HUDEP-2 (cell line): ENCODE results near the gene CHSY1.
"Not testable (repeated sequence)": the region's sequence is repeated elsewhere in the genome, so short reads cannot be mapped to it uniquely, and the experiment has no call there.

ENCODE experiments used
- DNase-seq, 76 experiments: peaks; one replicate each; lab custom pipeline; 2025; ENCODE audit not compliant: unreplicated experiment in 76 of 76; lab: John Stamatoyannopoulos, UW

Gene CHSY1

GRCh38 chr15:101246391-101246790 is 5.5 kb downstream of the CHSY1 start:
- DNase-seq: no peak

- DNase-seq: no peak
Observed at GRCh38 chr15:101244889-101245668, 6.8 kb downstream of the CHSY1 start.

- no peak for DNase-seq
Observed at GRCh38 chr15:101244036-101244781, 7.6 kb downstream of the CHSY1 start.

GRCh38 chr15:101243420-101243819 is 8.4 kb downstream of the CHSY1 start:
- no peak for DNase-seq

GRCh38 chr15:101242999-101243336 is 8.9 kb downstream of the CHSY1 start:
- DNase-seq: no peak

- no peak for DNase-seq
Observed at GRCh38 chr15:101242160-101242998, 9.5 kb downstream of the CHSY1 start.

- no peak for DNase-seq
Observed at GRCh38 chr15:101240358-101240757, 11.5 kb downstream of the CHSY1 start.

GRCh38 chr15:101239724-101240136 is 12.1 kb downstream of the CHSY1 start:
- no peak for DNase-seq

GRCh38 chr15:101237251-101237650 is 14.6 kb downstream of the CHSY1 start:
- DNase-seq: no peak

GRCh38 chr15:101233651-101234280 is 18.1 kb downstream of the CHSY1 start:
- no peak for DNase-seq

- no peak for DNase-seq
Observed at GRCh38 chr15:101232677-101233076, 19.2 kb downstream of the CHSY1 start.

- DNase-seq: no peak
Observed at GRCh38 chr15:101228313-101228712, 23.5 kb downstream of the CHSY1 start.

- no peak for DNase-seq
Observed at GRCh38 chr15:101225658-101226057, 26.2 kb downstream of the CHSY1 start.

- no peak for DNase-seq
Observed at GRCh38 chr15:101221902-101222301, 29.9 kb downstream of the CHSY1 start.

GRCh38 chr15:101220060-101220459 is 31.8 kb downstream of the CHSY1 start:
- no peak for DNase-seq

- DNase-seq: no peak
Observed at GRCh38 chr15:101219441-101219840, 32.4 kb downstream of the CHSY1 start.

- no peak for DNase-seq
Observed at GRCh38 chr15:101217446-101217845, 34.4 kb downstream of the CHSY1 start.

- no peak for DNase-seq
Observed at GRCh38 chr15:101216100-101216499, 35.7 kb downstream of the CHSY1 start.

GRCh38 chr15:101215681-101216080 is 36.2 kb downstream of the CHSY1 start:
- no peak for DNase-seq

GRCh38 chr15:101214435-101215097 is 37.3 kb downstream of the CHSY1 start:
- DNase-seq: not testable (repeated sequence)
